Tibial artery (tissue), 4 donors: Measurements from ENCODE around the gene PDCD6IP.
A peak's percentile ranks its signal among the peaks of the same experiment; 100 is the strongest.
"Not testable (repeated sequence)": the region's sequence is repeated elsewhere in the genome, so short reads cannot be mapped to it uniquely, and the experiment has no call there.

ENCODE experiments used
- DNase-seq, 2 donors: peaks; one replicate each; pipeline ENCODE4 v3.0.0-alpha.2; 2019
- H3K27ac ChIP-seq, 2 donors: fragments of 200-600 bp; sonication (generic) in 1 of 2; 1 replicate in 1 of 2; 2 replicates in 1 of 2; pipeline ENCODE4 v1.5.1; 2018 to 2019; ENCODE audit warnings: mild to moderate bottlenecking in 1 of 2
- H3K27me3 ChIP-seq, 2 donors: fragments of 200-600 bp; sonication (generic) in 1 of 2; one replicate each; pipeline versions ENCODE4 v1.5.1 to v1.6.0; 2016 to 2019
- H3K36me3 ChIP-seq, 3 donors: fragments of 200-600 bp; sonication (generic) in 2 of 3; one replicate each; pipeline ENCODE4 v1.5.1; 2016 to 2019; ENCODE audit warnings: mild to moderate bottlenecking in 2 of 3
- H3K4me1 ChIP-seq, 4 donors: fragments of 200-600 bp; sonication (generic) in 2 of 4; 1 replicate in 3 of 4; 2 replicates in 1 of 4; pipeline ENCODE4 v1.5.1; 2016 to 2019
- H3K4me3 ChIP-seq, 2 donors: fragments of 200-600 bp; sonication (generic) in 1 of 2; 1 replicate in 1 of 2; 2 replicates in 1 of 2; pipeline ENCODE4 v1.5.1; 2018 to 2019; ENCODE audit warnings: mild to moderate bottlenecking in 2 of 2
- H3K9me3 ChIP-seq, 3 donors: fragments of 200-600 bp; sonication (generic) in 1 of 3; one replicate each; pipeline ENCODE4 v1.5.1; 2016 to 2019
- CTCF ChIP-seq, 2 experiments: fragments of 200-600 bp in 1 of 2; fragments of 450-650 bp in 1 of 2; IDR thresholded peaks; one replicate each; pipeline ENCODE4 v1.5.1; 2017 to 2019; ENCODE audit warnings: antibody characterized with exemption in 2 of 2, mild to moderate bottlenecking in 1 of 2, moderate library complexity in 1 of 2
- intact Hi-C: fragments of 100-400 bp; cut with DNase I; formaldehyde crosslinking; loops from one replicate; pipeline ENCODE4 v1.15.0; 2023; ENCODE audit warnings: low total_unique reads

Gene PDCD6IP

GRCh38 chr3:33779751-33780150 is 18.7 kb upstream of the PDCD6IP start:
- no peak for TF ChIP-seq CTCF (IDR thresholded peaks at IDR 0.05)
- no peak overlapping the region for H3K4me3 ChIP-seq
- DNase-seq: no peak
- intact Hi-C loops: loop anchor here (10.0 kb wide), 1 partner anchor 65 kb away; the partner anchor contains the start of gene CLASP2
- no peaks in the 10 kb centered on the region for H3K36me3 ChIP-seq
- no peak overlapping the region for H3K27ac ChIP-seq
- H3K27me3 ChIP-seq: no peaks in the 10 kb centered on the region
- peaks cover 0 to 7% (median 0%) of the 10 kb centered on the region in 4 donors for H3K4me1 ChIP-seq
- no peaks in the 10 kb centered on the region for H3K9me3 ChIP-seq

GRCh38 chr3:33781413-33781812 is 17.0 kb upstream of the PDCD6IP start:
- H3K27me3 ChIP-seq, H3K36me3 ChIP-seq, intact Hi-C loops, H3K9me3 ChIP-seq, H3K4me3 ChIP-seq, H3K4me1 ChIP-seq, DNase-seq, H3K27ac ChIP-seq: not testable (repeated sequence)

- intact Hi-C loops: loop anchor here (5.0 kb wide), 1 partner anchor 149 kb away; no protein-coding TSS in a partner anchor
- no peak overlapping the region for H3K27ac ChIP-seq
- no peak for TF ChIP-seq CTCF (IDR thresholded peaks at IDR 0.05)
- H3K4me1 ChIP-seq: peaks cover 0 to 11% (median 3%) of the 10 kb centered on the region in 4 donors
- peak overlapping the region; percentile 38 to 44 for H3K4me3 ChIP-seq
- no peaks in the 10 kb centered on the region for H3K27me3 ChIP-seq
- no peaks in the 10 kb centered on the region for H3K9me3 ChIP-seq
- DNase-seq: no peak
- H3K36me3 ChIP-seq: no peaks in the 10 kb centered on the region
These were observed 11.7 kb upstream of the PDCD6IP start for GRCh38 chr3:33786565-33787327.

- DNase-seq: peak; percentile 62 to 71
- H3K27me3 ChIP-seq: no peaks in the 10 kb centered on the region
- H3K36me3 ChIP-seq: no peaks in the 10 kb centered on the region
- intact Hi-C loops: loop anchor here (5.0 kb wide), 1 partner anchor 150 kb away; no protein-coding TSS in a partner anchor
- H3K9me3 ChIP-seq: no peaks in the 10 kb centered on the region
- H3K27ac ChIP-seq: no peak overlapping the region
- H3K4me3 ChIP-seq: peak overlapping the region; percentile 38 to 44
- H3K4me1 ChIP-seq: peaks cover 0 to 11% (median 3%) of the 10 kb centered on the region in 4 donors
- TF ChIP-seq CTCF (IDR thresholded peaks at IDR 0.05): peak; percentile 74 to 84
These were observed 11.0 kb upstream of the PDCD6IP start for GRCh38 chr3:33787328-33788009.

GRCh38 chr3:33789183-33789954 is 9.1 kb upstream of the PDCD6IP start:
- DNase-seq: no peak
- H3K36me3 ChIP-seq: no peaks in the 10 kb centered on the region
- H3K27ac ChIP-seq: no peak overlapping the region
- no peak overlapping the region for H3K4me3 ChIP-seq
- no peaks in the 10 kb centered on the region for H3K27me3 ChIP-seq
- no peaks in the 10 kb centered on the region for H3K9me3 ChIP-seq
- intact Hi-C loops: loop anchor here (5.0 kb wide), 1 partner anchor 152 kb away; no protein-coding TSS in a partner anchor
- TF ChIP-seq CTCF (IDR thresholded peaks at IDR 0.05): no peak
- H3K4me1 ChIP-seq: peaks cover 0 to 11% (median 3%) of the 10 kb centered on the region in 4 donors
